AG09309 (cell line): ENCODE data around the gene VCX2.
"Not testable (repeated sequence)": the region's sequence is repeated elsewhere in the genome, so short reads cannot be mapped to it uniquely, and the experiment has no call there.

ENCODE experiments used
- DNase-seq: peaks from one replicate; pipeline ENCODE4 v3.0.0-alpha.2; 2010; ENCODE audit warnings: low read depth
- H3K4me3 ChIP-seq: 2 replicates; pipeline ENCODE4 v1.5.1; 2011; ENCODE audit warnings: mild to moderate bottlenecking, low read depth, low read length, moderate library complexity; ENCODE audit not compliant: control insufficient read depth
- TF ChIP-seq, protein P1 (sequence below): IDR thresholded peaks from 2 replicates; pipeline ENCODE4 v1.5.1; 2011; ENCODE audit warnings: mild to moderate bottlenecking, low read depth, low read length, inconsistent platforms; ENCODE audit not compliant: insufficient read depth, control insufficient read depth; ENCODE audit errors: missing control alignments

The VCX2 gene

DNA sequence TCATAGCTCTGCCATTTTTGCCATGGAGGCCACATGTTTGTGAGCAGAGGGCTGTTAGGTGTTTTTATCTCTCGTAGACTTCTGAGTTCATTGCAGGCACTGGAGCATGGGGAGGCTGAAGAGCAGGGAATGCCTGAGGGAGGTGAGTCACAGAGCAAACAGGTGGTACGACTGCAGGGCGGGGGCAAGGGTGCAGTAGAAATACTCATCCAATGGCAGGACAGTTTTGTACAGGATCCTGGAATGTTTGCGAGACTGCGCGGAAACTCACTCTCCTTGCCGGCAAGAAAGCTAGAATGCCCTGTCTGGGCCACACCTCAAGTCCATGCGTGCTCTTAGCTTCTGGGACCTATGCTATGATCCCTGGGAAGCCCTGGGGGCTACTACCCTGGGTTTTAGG, 20.0 kb upstream of the VCX2 start:
- TF ChIP-seq, protein P1, sequence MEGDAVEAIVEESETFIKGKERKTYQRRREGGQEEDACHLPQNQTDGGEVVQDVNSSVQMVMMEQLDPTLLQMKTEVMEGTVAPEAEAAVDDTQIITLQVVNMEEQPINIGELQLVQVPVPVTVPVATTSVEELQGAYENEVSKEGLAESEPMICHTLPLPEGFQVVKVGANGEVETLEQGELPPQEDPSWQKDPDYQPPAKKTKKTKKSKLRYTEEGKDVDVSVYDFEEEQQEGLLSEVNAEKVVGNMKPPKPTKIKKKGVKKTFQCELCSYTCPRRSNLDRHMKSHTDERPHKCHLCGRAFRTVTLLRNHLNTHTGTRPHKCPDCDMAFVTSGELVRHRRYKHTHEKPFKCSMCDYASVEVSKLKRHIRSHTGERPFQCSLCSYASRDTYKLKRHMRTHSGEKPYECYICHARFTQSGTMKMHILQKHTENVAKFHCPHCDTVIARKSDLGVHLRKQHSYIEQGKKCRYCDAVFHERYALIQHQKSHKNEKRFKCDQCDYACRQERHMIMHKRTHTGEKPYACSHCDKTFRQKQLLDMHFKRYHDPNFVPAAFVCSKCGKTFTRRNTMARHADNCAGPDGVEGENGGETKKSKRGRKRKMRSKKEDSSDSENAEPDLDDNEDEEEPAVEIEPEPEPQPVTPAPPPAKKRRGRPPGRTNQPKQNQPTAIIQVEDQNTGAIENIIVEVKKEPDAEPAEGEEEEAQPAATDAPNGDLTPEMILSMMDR = no peak
- no peak for DNase-seq
- no peak overlapping the region for H3K4me3 ChIP-seq

DNA sequence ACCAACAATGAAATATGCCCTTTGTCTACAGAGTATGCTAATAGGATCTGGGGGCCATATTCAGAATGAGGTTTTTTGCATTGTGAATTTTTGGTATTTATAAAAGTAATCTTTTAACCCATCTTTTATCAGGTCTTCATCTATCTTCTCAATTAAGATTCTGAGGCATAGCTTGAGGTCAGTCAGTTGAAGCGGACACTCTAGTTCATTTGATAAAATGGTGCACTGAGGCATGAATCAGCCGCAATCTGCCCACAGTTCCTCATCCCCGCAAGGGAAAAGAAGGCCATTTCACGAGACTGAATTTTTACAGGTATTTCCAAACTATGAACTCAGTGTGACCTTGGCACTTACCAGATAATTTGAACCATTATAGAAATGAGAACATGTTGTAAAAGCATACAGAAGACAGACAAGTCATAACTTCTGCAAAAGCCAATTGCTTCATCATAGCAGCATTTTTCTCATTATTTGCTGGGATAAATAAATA, 19.3 kb upstream of the VCX2 start:
- DNase-seq = no peak

DNA sequence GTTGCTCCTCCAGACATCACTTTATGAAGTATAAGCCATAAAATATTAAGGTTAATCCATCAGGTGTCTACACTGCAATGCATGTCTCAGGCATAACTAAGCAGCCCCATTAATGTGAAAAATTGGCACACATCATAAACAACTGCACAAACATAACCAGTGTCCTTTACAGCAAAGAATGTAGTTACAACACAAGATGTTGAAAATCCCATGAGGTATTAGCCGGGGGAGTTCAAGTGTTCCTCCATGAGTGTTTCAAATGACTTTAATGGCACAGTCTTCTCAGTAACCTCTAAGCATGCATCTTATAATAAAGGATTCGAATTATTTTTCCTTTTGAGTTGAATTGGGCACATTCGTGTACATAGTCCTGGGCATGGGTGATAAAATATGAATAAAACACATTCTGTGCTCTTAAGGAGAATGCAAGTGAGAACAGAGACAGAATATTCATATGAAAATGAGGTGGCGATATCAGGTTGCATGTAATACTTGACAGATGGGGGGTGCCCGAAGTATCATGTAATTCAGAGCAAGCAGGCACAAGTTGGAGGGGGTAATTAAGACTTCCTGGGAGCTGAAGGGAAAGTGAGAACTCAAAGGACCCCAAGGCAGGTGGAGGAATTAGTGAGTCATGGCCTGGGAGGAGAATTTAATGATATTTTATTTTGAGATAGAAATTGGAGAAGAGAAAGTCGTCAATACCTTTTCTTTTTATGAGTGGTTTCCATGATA, 18.2 kb upstream of the VCX2 start:
- DNase-seq = no peak
- H3K4me3 ChIP-seq = no peak overlapping the region
- TF ChIP-seq, protein P1 = no peak

More for the DNA sequence above, 19.3 kb upstream of the VCX2 start:
- TF ChIP-seq, protein P1 = no peak
- no peak overlapping the region for H3K4me3 ChIP-seq

DNA sequence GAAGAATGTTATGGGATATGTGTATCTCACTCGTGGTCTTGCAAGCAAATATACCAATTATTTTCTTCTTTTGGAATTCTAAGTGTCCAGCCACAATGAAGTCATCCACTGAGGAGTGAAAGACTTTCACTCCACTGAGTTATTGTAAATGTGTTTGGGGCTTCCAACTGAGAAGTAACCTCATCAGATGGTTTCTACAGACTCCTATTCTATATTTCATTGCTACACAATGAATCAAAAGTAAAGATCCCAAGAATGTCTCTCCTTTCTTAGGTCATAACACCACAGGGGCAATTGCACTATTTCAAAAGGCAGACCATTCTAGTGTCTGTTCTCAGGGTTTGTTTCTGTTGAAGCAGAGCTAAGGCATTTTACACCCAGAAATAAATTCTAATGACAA, 12.3 kb upstream of the VCX2 start:
- DNase-seq = no peak
- H3K4me3 ChIP-seq = no peak overlapping the region
- TF ChIP-seq, protein P1 = no peak

DNA sequence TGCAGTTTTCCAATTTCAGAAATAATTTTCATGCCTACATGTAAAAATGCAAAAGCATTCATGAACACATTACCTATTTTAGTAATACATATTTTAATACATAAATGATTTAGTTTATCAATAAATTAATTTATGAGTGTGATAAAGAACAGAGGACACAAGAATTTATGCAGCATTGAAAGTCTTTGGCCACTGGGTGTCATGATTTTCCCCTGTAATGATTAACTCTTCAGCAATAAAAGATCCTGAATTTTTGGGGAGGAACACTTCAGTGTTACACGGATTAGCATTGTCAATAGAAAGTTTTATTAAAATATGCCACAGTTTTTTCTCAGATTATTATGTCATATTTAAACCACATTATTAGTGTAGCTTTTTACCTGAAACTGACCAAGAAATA, 8.6 kb upstream of the VCX2 start:
- TF ChIP-seq, protein P1 = no peak
- DNase-seq = no peak
- no peak overlapping the region for H3K4me3 ChIP-seq

DNA sequence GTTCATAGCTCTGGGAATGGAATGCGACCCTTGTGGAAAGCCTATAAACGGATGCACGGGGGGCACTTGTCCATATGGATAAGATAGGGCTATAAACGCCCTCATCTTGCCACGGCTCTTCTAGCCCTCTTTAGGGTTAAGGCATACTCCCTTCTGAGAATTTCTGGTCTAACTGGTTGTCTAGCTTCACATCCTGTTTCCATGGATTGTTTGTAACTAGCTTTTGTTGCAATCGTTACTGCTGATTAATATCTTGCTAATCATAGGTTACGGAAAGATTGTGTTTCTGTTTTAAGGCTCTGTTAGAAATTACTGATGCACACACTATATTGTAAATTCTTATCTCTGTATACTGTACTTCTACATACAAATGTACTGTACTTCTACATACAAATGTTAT, 17.1 kb downstream of the VCX2 start:
- H3K4me3 ChIP-seq, DNase-seq: not testable (repeated sequence)

DNA sequence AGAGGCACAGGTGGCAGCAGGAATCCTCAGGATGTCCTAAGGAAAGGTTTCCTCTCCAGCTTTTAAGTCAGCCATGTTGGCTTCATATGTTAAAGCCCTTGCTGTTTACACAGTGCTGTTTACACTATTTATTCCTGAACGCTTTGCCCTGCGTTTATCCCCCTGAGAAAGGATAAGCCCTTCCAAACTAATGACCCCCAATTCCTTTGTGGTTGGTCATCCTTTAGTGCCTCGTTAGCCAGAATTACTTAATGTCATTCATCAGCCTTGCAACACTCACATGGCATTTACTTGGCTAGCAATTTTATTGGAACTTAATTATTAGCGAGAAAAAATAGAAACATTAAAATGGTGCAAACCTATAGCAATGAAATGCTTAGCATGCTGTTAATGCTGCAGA, 23.8 kb downstream of the VCX2 start:
- no peak for DNase-seq
- no peak overlapping the region for H3K4me3 ChIP-seq
- TF ChIP-seq, protein P1 = no peak
